HG03439 (cell line): ENCODE measurements around the gene TIPARP.
"Not testable (repeated sequence)": the region's sequence is repeated elsewhere in the genome, so short reads cannot be mapped to it uniquely, and the experiment has no call there.

Experiments used
- ATAC-seq: cut with Tn5 transposase; IDR thresholded peaks from one replicate; pipeline ENCODE4 v1.9.1; 2021; ENCODE audit warnings: mild to moderate bottlenecking, moderate library complexity; ENCODE audit not compliant: unreplicated experiment

TIPARP gene

GRCh38 chr3:156648086-156648485 lies 26.3 kb upstream of the TIPARP start:
- no peak for ATAC-seq

- ATAC-seq, result no peak
These were observed 24.7 kb upstream of the TIPARP start for GRCh38 chr3:156649681-156650080.

- not testable (repeated sequence) for ATAC-seq
These were observed 21.7 kb upstream of the TIPARP start for GRCh38 chr3:156652661-156653060.

- no peak for ATAC-seq
These were observed 19.6 kb upstream of the TIPARP start for GRCh38 chr3:156654834-156655233.

GRCh38 chr3:156655819-156656550 lies 18.4 kb upstream of the TIPARP start:
- ATAC-seq, result peak; percentile 49

DNA sequence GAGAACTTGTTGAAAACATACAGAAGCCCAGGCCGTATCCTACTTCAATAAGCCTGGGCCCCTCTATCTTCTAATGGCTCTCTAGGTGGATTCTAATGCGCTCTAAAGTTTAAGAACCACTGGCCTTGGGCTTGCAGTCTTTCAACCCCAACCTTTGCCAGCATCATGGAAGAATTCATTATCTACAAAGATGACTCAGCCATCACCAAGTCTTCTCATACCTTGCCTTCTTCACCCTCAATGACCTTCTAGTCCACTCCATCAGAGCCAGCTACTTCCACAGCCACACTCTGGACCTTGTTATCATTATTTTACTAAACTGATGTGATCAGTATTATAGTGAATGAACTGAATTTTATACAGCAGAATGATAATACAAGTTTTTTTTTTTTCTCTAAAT lies 16.9 kb upstream of the TIPARP start:
- no peak for ATAC-seq

DNA sequence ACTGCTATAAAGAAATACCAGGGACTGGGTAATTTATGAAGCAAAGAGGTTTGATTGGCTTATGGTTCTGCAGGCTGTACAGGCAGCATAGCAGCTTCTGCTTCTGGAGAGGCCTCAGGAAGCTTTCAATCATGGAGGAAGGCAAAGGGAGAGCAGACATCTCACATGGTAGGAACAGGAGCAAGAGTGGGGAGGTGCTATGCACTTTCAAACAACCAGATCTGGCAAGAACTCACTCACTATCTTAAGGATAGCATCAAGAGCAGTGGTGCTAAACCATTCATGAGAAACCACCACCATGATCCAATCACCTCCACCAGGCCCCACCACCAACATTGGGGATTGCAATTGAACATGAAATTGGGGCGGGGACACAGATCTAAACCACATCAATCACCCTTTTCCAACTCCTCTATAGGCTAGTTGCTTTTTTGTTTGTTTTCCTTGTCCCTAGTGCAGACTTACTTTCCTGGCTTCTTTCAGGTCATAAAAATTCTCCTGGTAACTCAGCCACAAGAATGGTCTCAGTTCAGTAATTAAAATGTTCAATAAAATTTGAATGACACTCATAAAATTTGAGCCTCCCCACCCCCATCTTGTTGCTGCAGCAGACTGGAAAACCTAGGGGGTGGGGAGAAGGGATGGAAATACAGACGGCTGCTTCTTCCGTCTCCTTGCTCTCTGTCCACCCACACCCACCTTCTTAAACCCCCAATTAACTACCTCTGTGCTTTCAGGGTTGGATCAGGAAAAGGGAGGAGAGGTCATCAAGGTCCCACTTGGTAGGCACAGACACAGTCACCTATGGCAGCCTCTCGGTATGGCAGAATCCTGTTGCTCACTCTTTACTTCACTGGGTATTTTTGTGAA lies 16.3 kb upstream of the TIPARP start:
- ATAC-seq, result no peak

GRCh38 chr3:156658732-156659090 lies 15.7 kb upstream of the TIPARP start:
- no peak for ATAC-seq

DNA sequence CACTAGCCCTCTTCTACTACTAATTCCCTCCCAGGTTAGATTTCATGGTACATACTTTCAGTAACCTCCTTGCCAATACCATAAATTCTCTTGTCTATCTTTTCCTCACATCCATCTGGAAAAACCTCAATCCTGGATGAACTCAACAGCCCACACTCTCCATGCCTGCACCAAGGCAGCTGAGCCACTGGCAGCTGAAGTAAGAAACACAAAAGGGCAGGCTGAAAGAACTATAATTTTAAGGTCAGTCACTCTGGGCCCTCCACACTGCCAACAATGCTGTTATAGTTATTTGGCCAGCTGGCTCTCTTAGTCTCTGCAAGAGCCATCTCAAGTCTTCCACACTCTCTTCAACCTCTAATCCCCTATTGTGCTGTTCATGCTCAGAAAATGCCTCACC lies 15.1 kb upstream of the TIPARP start:
- ATAC-seq, result no peak

- ATAC-seq, result no peak
These were observed 13.2 kb upstream of the TIPARP start for GRCh38 chr3:156661155-156661554.

- no peak for ATAC-seq
These were observed 10.2 kb upstream of the TIPARP start for GRCh38 chr3:156664011-156664830.

DNA sequence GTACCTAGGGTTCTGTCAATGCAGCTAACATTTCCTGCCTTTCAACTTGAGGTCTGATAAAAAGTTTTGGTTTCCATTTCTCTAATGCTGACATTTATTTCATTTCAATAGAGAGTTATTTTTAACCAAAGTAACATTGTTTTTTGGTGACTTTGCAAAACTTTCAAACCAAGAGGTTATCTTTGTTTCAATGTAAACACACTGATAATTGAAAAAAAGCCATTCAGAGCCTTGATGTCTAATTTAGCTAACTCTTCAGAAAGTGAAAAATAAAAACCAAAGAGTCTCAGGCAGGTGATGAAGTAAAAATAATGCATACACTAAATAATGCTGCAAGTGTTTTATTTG lies 9.6 kb upstream of the TIPARP start:
- peak; percentile 73 for ATAC-seq

GRCh38 chr3:156665291-156665690 lies 9.1 kb upstream of the TIPARP start:
- ATAC-seq, result peak; percentile 25

DNA sequence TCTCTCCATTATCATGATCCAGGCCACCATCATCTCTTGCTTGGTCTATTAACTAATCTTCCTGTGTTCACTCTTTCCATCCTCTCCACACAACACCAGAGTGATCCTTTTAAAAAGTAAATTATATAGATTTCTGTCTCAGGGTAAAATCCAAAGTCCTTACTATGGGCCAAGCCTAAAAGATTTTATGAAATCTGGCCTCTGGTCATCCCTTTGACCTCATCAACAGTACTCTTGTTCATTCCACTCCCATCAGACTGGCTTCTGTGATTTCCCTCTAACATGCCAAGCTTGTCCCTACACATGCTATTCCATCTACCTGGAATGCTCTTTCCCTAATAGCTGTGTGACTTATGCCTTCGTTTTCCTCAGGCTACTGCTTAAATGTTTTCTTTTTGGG lies 8.3 kb upstream of the TIPARP start:
- ATAC-seq, result no peak

- no peak for ATAC-seq
These were observed 6.2 kb upstream of the TIPARP start for GRCh38 chr3:156668073-156668763.

DNA sequence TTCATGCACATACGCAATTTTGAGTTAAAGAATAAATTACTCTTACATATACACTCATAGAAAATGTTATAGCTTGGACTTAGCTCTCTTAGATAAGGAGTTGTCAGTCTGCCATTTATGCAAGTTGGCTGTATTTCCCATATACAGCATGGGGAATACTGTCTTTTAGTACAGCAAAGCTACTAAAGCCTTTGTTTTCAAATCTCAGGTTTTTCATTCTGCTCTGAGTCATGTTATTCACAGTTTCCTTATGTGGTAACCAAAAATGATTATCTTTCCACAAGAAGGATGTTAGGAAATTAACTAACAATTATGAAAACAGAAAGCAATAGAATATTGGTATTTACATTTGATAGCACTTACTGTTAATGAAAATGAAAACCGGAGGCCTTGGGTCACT lies 4.3 kb upstream of the TIPARP start:
- ATAC-seq, result no peak

DNA sequence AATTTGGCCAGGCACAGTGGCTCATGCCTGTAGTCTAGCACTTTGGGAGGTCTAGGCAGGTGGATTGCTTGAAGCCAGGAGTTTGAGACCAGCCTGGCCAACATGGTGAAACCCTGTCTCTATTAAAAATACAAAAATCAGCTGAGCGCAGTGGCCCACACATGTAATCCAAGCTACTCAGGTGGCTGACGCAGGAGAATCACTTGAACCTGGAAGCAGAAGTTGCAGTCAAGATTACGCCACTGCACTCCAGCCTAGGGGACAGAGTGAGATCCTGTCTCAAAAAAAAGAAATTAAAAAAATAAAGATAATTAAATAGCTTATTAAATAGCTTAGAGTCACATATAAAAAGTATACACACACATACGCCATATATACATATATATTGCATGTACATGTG lies 3.7 kb upstream of the TIPARP start:
- ATAC-seq, result no peak

DNA sequence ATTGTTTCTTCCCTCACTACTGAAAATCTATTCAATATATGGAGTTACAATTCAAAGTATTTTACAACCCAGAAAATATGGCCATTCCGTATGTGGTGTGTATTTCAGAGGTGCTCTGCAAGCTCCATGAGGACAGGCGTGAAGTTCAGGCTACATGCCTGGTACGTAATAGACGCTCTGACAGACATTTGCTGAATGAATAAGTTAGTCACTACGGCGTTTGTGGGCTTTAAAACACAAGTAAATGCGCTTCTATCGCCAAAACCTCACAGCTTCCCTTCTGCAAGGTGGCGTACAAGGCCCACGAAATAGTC lies 701 bp upstream of the TIPARP start:
- no peak for ATAC-seq

GRCh38 chr3:156674911-156675829 lies 780 bp downstream of the TIPARP start:
- ATAC-seq, result no peak
